GM23338 (cell line): Measurements from ENCODE around the gene STX17. TPM values are rescaled to one million over a fixed set of nuclear protein-coding genes. Genes with fewer than 3 reads are reported as not detected.

Source experiments
- ATAC-seq: fragments of 200-7000 bp; cut with Tn5 transposase; 3 replicates; pipeline ENCODE4 v1.9.1; 2020
- DNase-seq: peaks from one replicate; pipeline ENCODE4 v3.0.0-alpha.2; 2015; ENCODE audit warnings: low spot score
- H2AFZ ChIP-seq: fragments of 200-600 bp; sonication (generic); 2 replicates; pipeline ENCODE4 v1.8.0; 2016; ENCODE audit warnings: antibody characterized with exemption, mild to moderate bottlenecking, moderate library complexity
- H3F3A ChIP-seq: fragments of 200-600 bp; sonication (generic); replicated peaks from 2 replicates; pipeline ENCODE4 v1.8.0; 2017; ENCODE audit warnings: antibody characterized with exemption, mixed run types, low read depth
- H3K27ac ChIP-seq: fragments of 200-600 bp; sonication (generic); 2 replicates; pipeline ENCODE4 v1.6.1; 2016; ENCODE audit warnings: low read depth
- H3K27me3 ChIP-seq: fragments of 200-600 bp; sonication (generic); 2 replicates; pipeline ENCODE4 v1.8.0; 2016; ENCODE audit warnings: mild to moderate bottlenecking, mixed run types, moderate library complexity; ENCODE audit not compliant: insufficient read depth
- H3K36me3 ChIP-seq: fragments of 200-600 bp; sonication (generic); 2 replicates; pipeline ENCODE4 v1.8.0; 2016; ENCODE audit warnings: mild to moderate bottlenecking; ENCODE audit not compliant: insufficient read depth
- H3K4me1 ChIP-seq: fragments of 200-600 bp; sonication (generic); 2 replicates; pipeline ENCODE4 v1.8.0; 2016; ENCODE audit warnings: mild to moderate bottlenecking, moderate library complexity; ENCODE audit not compliant: insufficient read depth
- H3K4me2 ChIP-seq: fragments of 200-600 bp; sonication (generic); 2 replicates; pipeline ENCODE4 v1.7.1; 2017; ENCODE audit warnings: mixed run types
- H3K4me3 ChIP-seq: fragments of 200-600 bp; sonication (generic); 2 replicates; pipeline ENCODE4 v1.6.1; 2016; ENCODE audit warnings: mixed run types
- H3K79me2 ChIP-seq: fragments of 200-600 bp; sonication (generic); replicated peaks from 2 replicates; pipeline ENCODE4 v1.8.0; 2017; ENCODE audit warnings: mild to moderate bottlenecking; ENCODE audit not compliant: insufficient read depth
- H3K9me2 ChIP-seq: fragments of 200-600 bp; sonication (generic); 2 replicates; pipeline ENCODE4 v1.8.0; 2017; ENCODE audit not compliant: insufficient read depth
- H4K20me1 ChIP-seq: fragments of 200-600 bp; sonication (generic); replicated peaks from 2 replicates; pipeline ENCODE4 v1.8.0; 2017; ENCODE audit warnings: mild to moderate bottlenecking; ENCODE audit not compliant: insufficient read depth
- H3K27ac Mint-ChIP-seq: 2 replicates; pipeline ENCODE4 v1.8.0; 2020; ENCODE audit warnings: inconsistent platforms, mild to moderate bottlenecking, moderate library complexity, mixed read lengths
- H3K27me3 Mint-ChIP-seq: 3 replicates; pipeline ENCODE4 v1.8.0; 2022; ENCODE audit warnings: low read depth, mild to moderate bottlenecking, moderate library complexity, mixed read lengths, inconsistent platforms; ENCODE audit not compliant: insufficient read depth, poor library complexity
- H3K36me3 Mint-ChIP-seq: 3 replicates; pipeline ENCODE4 v1.8.0; 2021; ENCODE audit warnings: low read depth, mild to moderate bottlenecking, inconsistent platforms, moderate library complexity, mixed read lengths
- H3K4me1 Mint-ChIP-seq: 3 replicates; pipeline ENCODE4 v1.8.0; 2020; ENCODE audit warnings: mild to moderate bottlenecking, inconsistent platforms, mixed read lengths
- H3K4me3 Mint-ChIP-seq: 3 replicates; pipeline ENCODE4 v1.8.0; 2021; ENCODE audit warnings: moderate library complexity, mild to moderate bottlenecking, inconsistent platforms, mixed read lengths
- H3K9me3 Mint-ChIP-seq: 3 replicates; pipeline ENCODE4 v1.8.0; 2020; ENCODE audit warnings: moderate library complexity, mild to moderate bottlenecking, inconsistent platforms, mixed read lengths
- CREB1 ChIP-seq: fragments of 250-450 bp; sonication (Bioruptor Pico); IDR thresholded peaks from 2 replicates; pipeline ENCODE4 v1.5.0; 2020; ENCODE audit warnings: low read depth, mild to moderate bottlenecking, moderate library complexity
- EZH2 ChIP-seq: fragments of 200-600 bp; sonication (generic); IDR thresholded peaks from one replicate; pipeline ENCODE4 v1.8.0; 2017; ENCODE audit warnings: antibody characterized with exemption, mild to moderate bottlenecking, low read depth; ENCODE audit not compliant: unreplicated experiment
- EZH2phosphoT487 ChIP-seq: fragments of 200-600 bp; sonication (generic); IDR thresholded peaks from one replicate; pipeline ENCODE4 v1.8.1; 2018; ENCODE audit warnings: antibody characterized with exemption; ENCODE audit not compliant: unreplicated experiment
- JUNB ChIP-seq: IDR thresholded peaks from one replicate; pipeline ENCODE4 v1.6.1; 2016; ENCODE audit warnings: antibody characterized with exemption; ENCODE audit not compliant: unreplicated experiment
- NANOG ChIP-seq: IDR thresholded peaks from 2 replicates; pipeline ENCODE4 v1.6.1; 2016; ENCODE audit warnings: antibody characterized with exemption, borderline replicate concordance
- POLR2AphosphoS5 ChIP-seq: IDR thresholded peaks from 2 replicates; pipeline ENCODE4 v1.6.1; 2016; ENCODE audit warnings: antibody characterized with exemption, low read depth
- STAT1 ChIP-seq: IDR thresholded peaks from one replicate; pipeline ENCODE4 v1.6.1; 2016; ENCODE audit warnings: antibody characterized with exemption; ENCODE audit not compliant: unreplicated experiment
- ZNF114 ChIP-seq: fragments of 250-450 bp; sonication (Bioruptor Pico); IDR thresholded peaks from 2 replicates; pipeline ENCODE4 v1.5.0; 2020; ENCODE audit warnings: mild to moderate bottlenecking, moderate library complexity
- ZNF331 ChIP-seq: fragments of 250-450 bp; sonication (Bioruptor Pico); IDR thresholded peaks from 2 replicates; pipeline ENCODE4 v1.5.0; 2020; ENCODE audit warnings: low read depth, mild to moderate bottlenecking, moderate library complexity
- polyA plus RNA-seq: library from polyadenylated mRNA; unstranded; fragments of >200 nt; fragmentation: Nextera tagmentation; extraction: Ambion mirVana; gene quantifications from 2 replicates; pipeline ENCODE4 v1.2.1, GENCODE V29; 2016
- total RNA-seq: library from RNA; depleted of rRNA; stranded (reverse); fragments of >200 nt; shearing (Covaris generic); gene quantifications from 2 replicates; pipeline ENCODE4 v1.2.3, GENCODE V29; 2014
- TF ChIP-seq, protein P1 (sequence below): IDR thresholded peaks from one replicate; pipeline ENCODE4 v1.6.1; 2018; ENCODE audit warnings: antibody characterized with exemption; ENCODE audit not compliant: unreplicated experiment
- TF ChIP-seq, protein P2 (sequence below): IDR thresholded peaks from 2 replicates; pipeline ENCODE4 v1.6.1; 2016; ENCODE audit warnings: antibody characterized with exemption
- TF ChIP-seq, protein P3 (sequence below): fragments of 250-450 bp; sonication (Bioruptor Pico); IDR thresholded peaks from 2 replicates; pipeline ENCODE4 v1.5.0; 2020; ENCODE audit warnings: mild to moderate bottlenecking, moderate library complexity
- TF ChIP-seq, protein P4 (sequence below), 2 experiments: fragments of 200-600 bp in 1 of 2; sonication (generic) in 1 of 2; conservative IDR thresholded peaks; 2 replicates each; pipeline versions ENCODE4 v1.5.1 to v1.6.1; 2016 to 2017; ENCODE audit warnings: antibody characterized with exemption in 2 of 2, low read depth in 2 of 2, mild to moderate bottlenecking in 2 of 2, moderate library complexity in 1 of 2

Gene STX17
- total and polyA plus RNA-seq, 2 experiments from 2014 or later, result 12.9 to 24.2 TPM

DNA sequence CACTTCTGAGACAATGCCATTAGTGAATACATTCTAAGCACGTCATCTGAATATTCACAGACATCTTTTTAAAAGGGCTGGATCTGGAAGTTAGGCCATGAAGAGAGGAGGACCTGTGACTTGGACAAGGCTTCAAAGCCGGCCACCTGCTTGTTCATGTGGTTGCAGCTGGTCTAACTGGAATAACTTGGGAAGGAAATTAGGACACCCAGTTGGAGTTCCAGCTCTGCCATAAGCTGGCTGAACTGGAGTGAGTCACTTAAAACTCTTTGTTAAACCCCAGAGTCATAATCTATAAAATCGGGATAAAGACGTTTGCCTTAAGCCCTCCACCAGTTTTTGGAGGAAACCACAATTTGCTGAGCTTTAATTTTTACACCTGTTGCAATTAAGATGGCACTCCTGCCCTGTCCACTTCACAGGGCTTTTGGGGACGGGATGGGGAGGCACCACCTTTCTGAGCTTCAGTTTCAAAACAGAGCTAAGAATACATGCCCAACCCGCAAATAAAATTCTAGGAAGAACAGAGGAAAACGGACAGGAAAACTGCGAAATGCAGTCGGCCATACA lies 536 bp upstream of the STX17 start:
- Histone ChIP-seq H3K4me2 (peak overlapping the region; percentile 89), H3K9me2 (peaks cover 5% of the 10 kb centered on the region; the same call in 1 of the 2 replicates), H3K27me3 (no peaks in the 10 kb centered on the region), H3K27ac (no peak overlapping the region), H2AFZ (peak overlapping the region; percentile 93; the same call in 1 of the 2 replicates), H3F3A (no peaks in the 10 kb centered on the region), H3K4me1 (peaks cover 29% of the 10 kb centered on the region), H3K36me3 (no peaks in the 10 kb centered on the region), H4K20me1 (no peaks in the 10 kb centered on the region), H3K79me2 (peaks cover 10% of the 10 kb centered on the region; the same call in 1 of the 2 replicates), H3K4me3 (peak overlapping the region; percentile 86)
- peaks cover 5% of the 10 kb centered on the region for H3K27me3 Mint-ChIP-seq
- no peaks in the 10 kb centered on the region; the same call in 2 of the 3 replicates for H3K36me3 Mint-ChIP-seq
- H3K9me3 Mint-ChIP-seq, result no peaks in the 10 kb centered on the region
- peaks cover 29% of the 10 kb centered on the region for H3K4me1 Mint-ChIP-seq
- ATAC-seq, result no peak
- no peak overlapping the region; the same call in 1 of the 2 replicates for H3K27ac Mint-ChIP-seq
- H3K4me3 Mint-ChIP-seq, result peak overlapping the region; percentile 95
- TF ChIP-seq ZNF114 (CRISPR knock-in tag), result no peak
- TF ChIP-seq EZH2phosphoT487, result no peak
- TF ChIP-seq CREB1 (CRISPR knock-in tag), result no peak
- TF ChIP-seq, protein P1, sequence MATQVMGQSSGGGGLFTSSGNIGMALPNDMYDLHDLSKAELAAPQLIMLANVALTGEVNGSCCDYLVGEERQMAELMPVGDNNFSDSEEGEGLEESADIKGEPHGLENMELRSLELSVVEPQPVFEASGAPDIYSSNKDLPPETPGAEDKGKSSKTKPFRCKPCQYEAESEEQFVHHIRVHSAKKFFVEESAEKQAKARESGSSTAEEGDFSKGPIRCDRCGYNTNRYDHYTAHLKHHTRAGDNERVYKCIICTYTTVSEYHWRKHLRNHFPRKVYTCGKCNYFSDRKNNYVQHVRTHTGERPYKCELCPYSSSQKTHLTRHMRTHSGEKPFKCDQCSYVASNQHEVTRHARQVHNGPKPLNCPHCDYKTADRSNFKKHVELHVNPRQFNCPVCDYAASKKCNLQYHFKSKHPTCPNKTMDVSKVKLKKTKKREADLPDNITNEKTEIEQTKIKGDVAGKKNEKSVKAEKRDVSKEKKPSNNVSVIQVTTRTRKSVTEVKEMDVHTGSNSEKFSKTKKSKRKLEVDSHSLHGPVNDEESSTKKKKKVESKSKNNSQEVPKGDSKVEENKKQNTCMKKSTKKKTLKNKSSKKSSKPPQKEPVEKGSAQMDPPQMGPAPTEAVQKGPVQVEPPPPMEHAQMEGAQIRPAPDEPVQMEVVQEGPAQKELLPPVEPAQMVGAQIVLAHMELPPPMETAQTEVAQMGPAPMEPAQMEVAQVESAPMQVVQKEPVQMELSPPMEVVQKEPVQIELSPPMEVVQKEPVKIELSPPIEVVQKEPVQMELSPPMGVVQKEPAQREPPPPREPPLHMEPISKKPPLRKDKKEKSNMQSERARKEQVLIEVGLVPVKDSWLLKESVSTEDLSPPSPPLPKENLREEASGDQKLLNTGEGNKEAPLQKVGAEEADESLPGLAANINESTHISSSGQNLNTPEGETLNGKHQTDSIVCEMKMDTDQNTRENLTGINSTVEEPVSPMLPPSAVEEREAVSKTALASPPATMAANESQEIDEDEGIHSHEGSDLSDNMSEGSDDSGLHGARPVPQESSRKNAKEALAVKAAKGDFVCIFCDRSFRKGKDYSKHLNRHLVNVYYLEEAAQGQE, result no peak
- TF ChIP-seq, protein P2, sequence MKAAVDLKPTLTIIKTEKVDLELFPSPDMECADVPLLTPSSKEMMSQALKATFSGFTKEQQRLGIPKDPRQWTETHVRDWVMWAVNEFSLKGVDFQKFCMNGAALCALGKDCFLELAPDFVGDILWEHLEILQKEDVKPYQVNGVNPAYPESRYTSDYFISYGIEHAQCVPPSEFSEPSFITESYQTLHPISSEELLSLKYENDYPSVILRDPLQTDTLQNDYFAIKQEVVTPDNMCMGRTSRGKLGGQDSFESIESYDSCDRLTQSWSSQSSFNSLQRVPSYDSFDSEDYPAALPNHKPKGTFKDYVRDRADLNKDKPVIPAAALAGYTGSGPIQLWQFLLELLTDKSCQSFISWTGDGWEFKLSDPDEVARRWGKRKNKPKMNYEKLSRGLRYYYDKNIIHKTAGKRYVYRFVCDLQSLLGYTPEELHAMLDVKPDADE, result no peak
- no peak for TF ChIP-seq POLR2AphosphoS5
- TF ChIP-seq STAT1, result no peak
- TF ChIP-seq EZH2, result no peak
- TF ChIP-seq, protein P3, sequence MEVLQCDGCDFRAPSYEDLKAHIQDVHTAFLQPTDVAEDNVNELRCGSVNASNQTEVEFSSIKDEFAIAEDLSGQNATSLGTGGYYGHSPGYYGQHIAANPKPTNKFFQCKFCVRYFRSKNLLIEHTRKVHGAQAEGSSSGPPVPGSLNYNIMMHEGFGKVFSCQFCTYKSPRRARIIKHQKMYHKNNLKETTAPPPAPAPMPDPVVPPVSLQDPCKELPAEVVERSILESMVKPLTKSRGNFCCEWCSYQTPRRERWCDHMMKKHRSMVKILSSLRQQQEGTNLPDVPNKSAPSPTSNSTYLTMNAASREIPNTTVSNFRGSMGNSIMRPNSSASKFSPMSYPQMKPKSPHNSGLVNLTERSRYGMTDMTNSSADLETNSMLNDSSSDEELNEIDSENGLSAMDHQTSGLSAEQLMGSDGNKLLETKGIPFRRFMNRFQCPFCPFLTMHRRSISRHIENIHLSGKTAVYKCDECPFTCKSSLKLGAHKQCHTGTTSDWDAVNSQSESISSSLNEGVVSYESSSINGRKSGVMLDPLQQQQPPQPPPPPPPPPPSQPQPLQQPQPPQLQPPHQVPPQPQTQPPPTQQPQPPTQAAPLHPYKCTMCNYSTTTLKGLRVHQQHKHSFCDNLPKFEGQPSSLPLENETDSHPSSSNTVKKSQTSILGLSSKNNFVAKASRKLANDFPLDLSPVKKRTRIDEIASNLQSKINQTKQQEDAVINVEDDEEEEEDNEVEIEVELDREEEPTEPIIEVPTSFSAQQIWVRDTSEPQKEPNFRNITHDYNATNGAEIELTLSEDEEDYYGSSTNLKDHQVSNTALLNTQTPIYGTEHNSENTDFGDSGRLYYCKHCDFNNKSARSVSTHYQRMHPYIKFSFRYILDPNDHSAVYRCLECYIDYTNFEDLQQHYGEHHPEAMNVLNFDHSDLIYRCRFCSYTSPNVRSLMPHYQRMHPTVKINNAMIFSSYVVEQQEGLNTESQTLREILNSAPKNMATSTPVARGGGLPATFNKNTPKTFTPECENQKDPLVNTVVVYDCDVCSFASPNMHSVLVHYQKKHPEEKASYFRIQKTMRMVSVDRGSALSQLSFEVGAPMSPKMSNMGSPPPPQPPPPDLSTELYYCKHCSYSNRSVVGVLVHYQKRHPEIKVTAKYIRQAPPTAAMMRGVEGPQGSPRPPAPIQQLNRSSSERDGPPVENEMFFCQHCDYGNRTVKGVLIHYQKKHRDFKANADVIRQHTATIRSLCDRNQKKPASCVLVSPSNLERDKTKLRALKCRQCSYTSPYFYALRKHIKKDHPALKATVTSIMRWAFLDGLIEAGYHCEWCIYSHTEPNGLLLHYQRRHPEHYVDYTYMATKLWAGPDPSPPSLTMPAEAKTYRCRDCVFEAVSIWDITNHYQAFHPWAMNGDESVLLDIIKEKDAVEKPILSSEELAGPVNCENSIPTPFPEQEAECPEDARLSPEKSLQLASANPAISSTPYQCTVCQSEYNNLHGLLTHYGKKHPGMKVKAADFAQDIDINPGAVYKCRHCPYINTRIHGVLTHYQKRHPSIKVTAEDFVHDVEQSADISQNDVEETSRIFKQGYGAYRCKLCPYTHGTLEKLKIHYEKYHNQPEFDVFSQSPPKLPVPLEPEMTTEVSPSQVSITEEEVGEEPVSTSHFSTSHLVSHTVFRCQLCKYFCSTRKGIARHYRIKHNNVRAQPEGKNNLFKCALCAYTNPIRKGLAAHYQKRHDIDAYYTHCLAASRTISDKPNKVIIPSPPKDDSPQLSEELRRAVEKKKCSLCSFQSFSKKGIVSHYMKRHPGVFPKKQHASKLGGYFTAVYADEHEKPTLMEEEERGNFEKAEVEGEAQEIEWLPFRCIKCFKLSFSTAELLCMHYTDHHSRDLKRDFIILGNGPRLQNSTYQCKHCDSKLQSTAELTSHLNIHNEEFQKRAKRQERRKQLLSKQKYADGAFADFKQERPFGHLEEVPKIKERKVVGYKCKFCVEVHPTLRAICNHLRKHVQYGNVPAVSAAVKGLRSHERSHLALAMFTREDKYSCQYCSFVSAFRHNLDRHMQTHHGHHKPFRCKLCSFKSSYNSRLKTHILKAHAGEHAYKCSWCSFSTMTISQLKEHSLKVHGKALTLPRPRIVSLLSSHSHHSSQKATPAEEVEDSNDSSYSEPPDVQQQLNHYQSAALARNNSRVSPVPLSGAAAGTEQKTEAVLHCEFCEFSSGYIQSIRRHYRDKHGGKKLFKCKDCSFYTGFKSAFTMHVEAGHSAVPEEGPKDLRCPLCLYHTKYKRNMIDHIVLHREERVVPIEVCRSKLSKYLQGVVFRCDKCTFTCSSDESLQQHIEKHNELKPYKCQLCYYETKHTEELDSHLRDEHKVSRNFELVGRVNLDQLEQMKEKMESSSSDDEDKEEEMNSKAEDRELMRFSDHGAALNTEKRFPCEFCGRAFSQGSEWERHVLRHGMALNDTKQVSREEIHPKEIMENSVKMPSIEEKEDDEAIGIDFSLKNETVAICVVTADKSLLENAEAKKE, result no peak
- TF ChIP-seq JUNB, result no peak
- TF ChIP-seq, protein P4, sequence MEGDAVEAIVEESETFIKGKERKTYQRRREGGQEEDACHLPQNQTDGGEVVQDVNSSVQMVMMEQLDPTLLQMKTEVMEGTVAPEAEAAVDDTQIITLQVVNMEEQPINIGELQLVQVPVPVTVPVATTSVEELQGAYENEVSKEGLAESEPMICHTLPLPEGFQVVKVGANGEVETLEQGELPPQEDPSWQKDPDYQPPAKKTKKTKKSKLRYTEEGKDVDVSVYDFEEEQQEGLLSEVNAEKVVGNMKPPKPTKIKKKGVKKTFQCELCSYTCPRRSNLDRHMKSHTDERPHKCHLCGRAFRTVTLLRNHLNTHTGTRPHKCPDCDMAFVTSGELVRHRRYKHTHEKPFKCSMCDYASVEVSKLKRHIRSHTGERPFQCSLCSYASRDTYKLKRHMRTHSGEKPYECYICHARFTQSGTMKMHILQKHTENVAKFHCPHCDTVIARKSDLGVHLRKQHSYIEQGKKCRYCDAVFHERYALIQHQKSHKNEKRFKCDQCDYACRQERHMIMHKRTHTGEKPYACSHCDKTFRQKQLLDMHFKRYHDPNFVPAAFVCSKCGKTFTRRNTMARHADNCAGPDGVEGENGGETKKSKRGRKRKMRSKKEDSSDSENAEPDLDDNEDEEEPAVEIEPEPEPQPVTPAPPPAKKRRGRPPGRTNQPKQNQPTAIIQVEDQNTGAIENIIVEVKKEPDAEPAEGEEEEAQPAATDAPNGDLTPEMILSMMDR (conservative IDR thresholded peaks at IDR 0.05; ENCODE audit: low read depth in 2 of 2), result no peak
- TF ChIP-seq NANOG, result no peak
- no peak for TF ChIP-seq ZNF331 (CRISPR knock-in tag)
- DNase-seq, result no peak
